Skeletal muscle tissue (tissue), 4 donors: ENCODE data around the gene LILRA1. TPM values are rescaled to one million over a fixed set of nuclear protein-coding genes. Genes with fewer than 3 reads are reported as not detected.
"Not testable (repeated sequence)": the region's sequence is repeated elsewhere in the genome, so short reads cannot be mapped to it uniquely, and the experiment has no call there.

Source experiments
- H3K27ac ChIP-seq: one replicate; pipeline ENCODE4 v1.7.0; 2013; ENCODE audit warnings: mild to moderate bottlenecking, low read depth, low read length, inconsistent platforms
- H3K27me3 ChIP-seq, 3 donors: one replicate each; pipeline ENCODE4 v1.7.0; 2013; ENCODE audit warnings: low read length in 3 of 3; ENCODE audit not compliant: control insufficient read depth in 3 of 3, insufficient read depth in 3 of 3
- H3K36me3 ChIP-seq, 3 donors: one replicate each; pipeline ENCODE4 v1.7.0; 2013; ENCODE audit warnings: low read length in 3 of 3; ENCODE audit not compliant: control insufficient read depth in 3 of 3, insufficient read depth in 3 of 3
- H3K4me1 ChIP-seq, 3 donors: one replicate each; pipeline ENCODE4 v1.7.0; 2013; ENCODE audit warnings: low read length in 3 of 3, mild to moderate bottlenecking in 3 of 3; ENCODE audit not compliant: control insufficient read depth in 3 of 3, insufficient read depth in 3 of 3
- H3K4me3 ChIP-seq, 3 donors: one replicate each; pipeline ENCODE4 v1.7.0; 2013; ENCODE audit warnings: low read length in 3 of 3
- H3K9ac ChIP-seq, 3 donors: one replicate each; pipeline ENCODE4 v1.7.0; 2013; ENCODE audit warnings: low read length in 3 of 3, mild to moderate bottlenecking in 3 of 3, moderate library complexity in 2 of 3, low read depth in 1 of 3
- H3K9me3 ChIP-seq, 3 donors: one replicate each; pipeline ENCODE4 v1.7.0; 2013; ENCODE audit warnings: low read length in 3 of 3; ENCODE audit not compliant: control insufficient read depth in 3 of 3
- total RNA-seq: library from RNA; depleted of rRNA; stranded (reverse); fragments of >200 nt; gene quantifications from one replicate; pipeline ENCODE4 v1.2.3, GENCODE V29; 2014
- donor health status: Osteomylitis.

Gene LILRA1
- total RNA-seq: not detected

- not testable (repeated sequence) for H3K4me1 ChIP-seq, H3K27ac ChIP-seq, H3K27me3 ChIP-seq, H3K9ac ChIP-seq, H3K9me3 ChIP-seq, H3K36me3 ChIP-seq
- peak within 1 kb of the TSS in 1 of 3 donors; percentile 26 for H3K4me3 ChIP-seq
Measured at GRCh38 chr19:54593445-54593844, at the start of gene LILRA1. TSS of gene LILRA1 (plus strand) at chr19:54593632. CDS start at chr19:54594245, 613 bp downstream.

GRCh38 chr19:54548806-54549205, 44.6 kb upstream of the LILRA1 start:
- H3K27me3 ChIP-seq: peaks cover 0 to 5% (median 0%) of the 10 kb centered on the region in 3 donors
- H3K4me3 ChIP-seq: no peak overlapping the region
- no peak overlapping the region for H3K9ac ChIP-seq
- H3K9me3 ChIP-seq: peaks cover 0 to 4% (median 0%) of the 10 kb centered on the region in 3 donors
- H3K4me1 ChIP-seq: no peaks in the 10 kb centered on the region
- H3K36me3 ChIP-seq: no peaks in the 10 kb centered on the region
- H3K27ac ChIP-seq: no peak overlapping the region

GRCh38 chr19:54549224-54549623, 44.2 kb upstream of the LILRA1 start:
- H3K9ac ChIP-seq: no peak overlapping the region
- no peaks in the 10 kb centered on the region for H3K36me3 ChIP-seq
- H3K4me1 ChIP-seq: no peaks in the 10 kb centered on the region
- peaks cover 0 to 4% (median 0%) of the 10 kb centered on the region in 3 donors for H3K9me3 ChIP-seq
- H3K4me3 ChIP-seq: no peak overlapping the region
- no peak overlapping the region for H3K27ac ChIP-seq
- peaks cover 0 to 5% (median 0%) of the 10 kb centered on the region in 3 donors for H3K27me3 ChIP-seq

GRCh38 chr19:54551293-54551692, 42.1 kb upstream of the LILRA1 start:
- peaks cover 0 to 4% (median 0%) of the 10 kb centered on the region in 3 donors for H3K9me3 ChIP-seq
- no peak overlapping the region for H3K4me3 ChIP-seq
- H3K27ac ChIP-seq: no peak overlapping the region
- H3K36me3 ChIP-seq: no peaks in the 10 kb centered on the region
- no peaks in the 10 kb centered on the region for H3K4me1 ChIP-seq
- no peak overlapping the region for H3K9ac ChIP-seq
- H3K27me3 ChIP-seq: peaks cover 0 to 5% (median 0%) of the 10 kb centered on the region in 3 donors

GRCh38 chr19:54551950-54552912, 41.2 kb upstream of the LILRA1 start:
- H3K9ac ChIP-seq: no peak overlapping the region

GRCh38 chr19:54552913-54553310, 40.5 kb upstream of the LILRA1 start:
- Histone ChIP-seq H3K36me3 (no peaks in the 10 kb centered on the region), H3K9ac (no peak overlapping the region), H3K4me3 (no peak overlapping the region), H3K27me3 (peaks cover 0 to 5% (median 0%) of the 10 kb centered on the region in 3 donors), H3K27ac (no peak overlapping the region), H3K9me3 (peaks cover 0 to 4% (median 0%) of the 10 kb centered on the region in 3 donors), H3K4me1 (no peaks in the 10 kb centered on the region)

More at GRCh38 chr19:54551950-54552912, 41.2 kb upstream of the LILRA1 start:
- no peaks in the 10 kb centered on the region for H3K36me3 ChIP-seq
- H3K4me1 ChIP-seq: no peaks in the 10 kb centered on the region
- H3K9me3 ChIP-seq: peaks cover 0 to 4% (median 0%) of the 10 kb centered on the region in 3 donors
- H3K27me3 ChIP-seq: peaks cover 0 to 5% (median 0%) of the 10 kb centered on the region in 3 donors
- H3K27ac ChIP-seq: no peak overlapping the region
- no peak overlapping the region for H3K4me3 ChIP-seq

GRCh38 chr19:54554006-54554405, 39.4 kb upstream of the LILRA1 start:
- Histone ChIP-seq H3K36me3 (no peaks in the 10 kb centered on the region), H3K4me1 (no peaks in the 10 kb centered on the region)

GRCh38 chr19:54554896-54555295, 38.5 kb upstream of the LILRA1 start:
- peaks cover 0 to 4% (median 0%) of the 10 kb centered on the region in 3 donors for H3K9me3 ChIP-seq
- H3K4me1 ChIP-seq: no peaks in the 10 kb centered on the region
- no peaks in the 10 kb centered on the region for H3K36me3 ChIP-seq
- no peak overlapping the region for H3K4me3 ChIP-seq
- no peak overlapping the region for H3K27ac ChIP-seq
- no peak overlapping the region for H3K9ac ChIP-seq
- H3K27me3 ChIP-seq: no peaks in the 10 kb centered on the region

More at GRCh38 chr19:54554006-54554405, 39.4 kb upstream of the LILRA1 start:
- no peak overlapping the region for H3K9ac ChIP-seq
- peaks cover 0 to 3% (median 0%) of the 10 kb centered on the region in 3 donors for H3K27me3 ChIP-seq
- H3K4me3 ChIP-seq: no peak overlapping the region
- peaks cover 0 to 4% (median 0%) of the 10 kb centered on the region in 3 donors for H3K9me3 ChIP-seq
- no peak overlapping the region for H3K27ac ChIP-seq

- no peaks in the 10 kb centered on the region for H3K36me3 ChIP-seq
- peaks cover 0 to 4% (median 0%) of the 10 kb centered on the region in 3 donors for H3K9me3 ChIP-seq
- H3K27me3 ChIP-seq: no peaks in the 10 kb centered on the region
- no peak overlapping the region for H3K9ac ChIP-seq
- no peaks in the 10 kb centered on the region for H3K4me1 ChIP-seq
- H3K4me3 ChIP-seq: no peak overlapping the region
- no peak overlapping the region for H3K27ac ChIP-seq
Measured at GRCh38 chr19:54556194-54556593, 37.2 kb upstream of the LILRA1 start.

GRCh38 chr19:54558339-54558738, 35.1 kb upstream of the LILRA1 start:
- no peaks in the 10 kb centered on the region for H3K36me3 ChIP-seq
- H3K9me3 ChIP-seq: no peaks in the 10 kb centered on the region
- no peaks in the 10 kb centered on the region for H3K27me3 ChIP-seq
- H3K27ac ChIP-seq: no peak overlapping the region
- H3K4me1 ChIP-seq: no peaks in the 10 kb centered on the region
- H3K4me3 ChIP-seq: no peak overlapping the region
- no peak overlapping the region for H3K9ac ChIP-seq
